Medulla oblongata (tissue), 1 donor: ENCODE data around the gene NRIP3.
A peak's percentile ranks its signal among the peaks of the same experiment; 100 is the strongest.
"Not testable (repeated sequence)": the region's sequence is repeated elsewhere in the genome, so short reads cannot be mapped to it uniquely, and the experiment has no call there.

Experiments used
- DNase-seq: peaks from one replicate; pipeline ENCODE4 v3.0.0-alpha.2; 2015; ENCODE audit errors: extremely low spot score

The NRIP3 gene

GRCh38 chr11:8973121-8973520 lies 30.7 kb downstream of the NRIP3 start:
- DNase-seq, result no peak

DNA sequence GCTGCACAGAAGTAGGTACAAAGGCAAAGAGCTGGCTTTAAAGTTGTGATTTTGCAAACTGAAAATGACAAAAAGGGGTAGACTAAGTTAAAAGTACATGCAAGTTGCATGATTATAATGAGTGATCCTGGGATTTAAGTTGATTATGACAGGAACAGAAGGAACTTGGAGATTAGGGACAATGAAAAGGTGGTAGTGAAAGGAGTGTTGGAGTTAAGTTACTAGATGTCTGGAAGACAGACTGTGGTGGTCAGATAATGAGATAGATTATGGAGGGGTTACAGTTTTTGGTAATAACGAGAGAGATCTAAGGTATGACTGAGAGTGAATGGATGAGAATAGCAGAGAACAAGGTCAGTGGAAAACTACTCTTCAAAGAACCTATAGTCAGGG lies 31.9 kb downstream of the NRIP3 start:
- no peak for DNase-seq

GRCh38 chr11:8971196-8971923 lies 32.4 kb downstream of the NRIP3 start:
- no peak for DNase-seq

DNA sequence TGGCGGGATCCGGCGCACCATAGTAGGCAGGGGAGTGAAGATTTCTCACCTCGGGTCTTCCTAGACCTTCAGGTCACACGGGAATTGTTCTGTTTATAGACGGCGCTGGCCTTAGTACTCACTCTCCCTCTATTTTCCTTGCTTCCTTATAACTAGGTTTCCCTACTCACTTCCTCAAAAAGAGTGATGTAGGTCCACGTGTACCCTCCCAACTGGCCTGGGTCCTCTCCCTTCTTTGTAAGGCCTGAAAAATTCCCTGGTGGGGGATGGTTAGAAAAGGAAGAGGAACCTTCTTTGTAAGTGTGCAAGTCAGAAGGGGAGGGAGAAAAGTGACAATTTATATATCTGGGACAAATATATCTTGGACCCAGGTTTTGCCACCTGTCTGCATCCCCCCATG lies 36.6 kb downstream of the NRIP3 start:
- DNase-seq, result no peak

DNA sequence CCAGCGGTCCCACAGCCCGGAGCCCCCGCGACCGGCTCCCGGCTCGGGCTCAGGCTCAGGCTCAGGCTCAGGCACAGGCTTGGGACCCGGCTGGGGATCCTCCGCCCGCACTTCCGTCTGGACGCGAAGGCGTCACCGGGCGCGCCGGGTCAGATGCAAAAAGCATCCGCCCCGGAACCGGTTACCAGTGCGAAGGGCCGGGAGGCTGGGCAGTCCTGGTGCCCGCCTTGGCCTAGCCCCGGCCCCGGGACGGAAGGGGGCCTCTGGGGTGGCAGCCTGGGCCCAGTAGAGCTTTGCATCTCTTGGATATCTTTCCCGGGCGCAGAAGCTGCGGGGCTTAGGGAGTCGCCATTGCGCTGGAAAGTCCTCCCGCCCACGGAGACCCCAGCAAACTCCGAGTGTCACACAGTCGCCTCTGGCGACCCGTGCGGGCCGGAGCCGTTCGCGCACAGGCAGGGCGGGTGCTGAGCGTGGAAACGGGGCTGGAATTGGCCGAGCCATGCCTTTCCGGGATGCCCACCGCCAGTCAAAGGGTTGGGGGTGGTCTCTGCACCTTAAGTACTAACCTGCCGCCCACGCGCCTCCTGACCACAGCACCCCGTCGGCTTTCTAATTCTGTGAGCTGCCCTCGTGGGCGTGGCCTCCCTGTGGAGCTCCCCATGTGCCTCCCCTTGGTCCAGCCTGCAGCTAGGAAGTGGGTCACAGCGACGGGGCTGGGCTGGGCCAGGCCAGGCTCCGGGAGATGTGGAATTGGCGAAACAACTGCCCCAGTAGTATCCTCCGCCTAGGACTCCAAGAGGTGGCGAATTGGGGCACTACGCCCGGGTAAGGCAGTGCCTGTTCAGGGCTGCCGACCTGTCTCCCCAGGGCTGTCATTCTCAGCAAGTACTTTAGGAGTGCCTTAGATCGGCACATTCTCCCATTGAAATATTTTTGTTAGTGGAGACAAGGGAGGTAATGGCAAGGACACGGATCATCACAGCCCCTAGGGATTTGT lies 39.2 kb downstream of the NRIP3 start, which contains the start of gene TMEM9B:
Gene TMEM9B (minus strand): TSS at position 119 of the 997 bp plus-strand sequence. CDS start 129 bp downstream, outside the sequence.
- DNase-seq, result peak; percentile 95

DNA sequence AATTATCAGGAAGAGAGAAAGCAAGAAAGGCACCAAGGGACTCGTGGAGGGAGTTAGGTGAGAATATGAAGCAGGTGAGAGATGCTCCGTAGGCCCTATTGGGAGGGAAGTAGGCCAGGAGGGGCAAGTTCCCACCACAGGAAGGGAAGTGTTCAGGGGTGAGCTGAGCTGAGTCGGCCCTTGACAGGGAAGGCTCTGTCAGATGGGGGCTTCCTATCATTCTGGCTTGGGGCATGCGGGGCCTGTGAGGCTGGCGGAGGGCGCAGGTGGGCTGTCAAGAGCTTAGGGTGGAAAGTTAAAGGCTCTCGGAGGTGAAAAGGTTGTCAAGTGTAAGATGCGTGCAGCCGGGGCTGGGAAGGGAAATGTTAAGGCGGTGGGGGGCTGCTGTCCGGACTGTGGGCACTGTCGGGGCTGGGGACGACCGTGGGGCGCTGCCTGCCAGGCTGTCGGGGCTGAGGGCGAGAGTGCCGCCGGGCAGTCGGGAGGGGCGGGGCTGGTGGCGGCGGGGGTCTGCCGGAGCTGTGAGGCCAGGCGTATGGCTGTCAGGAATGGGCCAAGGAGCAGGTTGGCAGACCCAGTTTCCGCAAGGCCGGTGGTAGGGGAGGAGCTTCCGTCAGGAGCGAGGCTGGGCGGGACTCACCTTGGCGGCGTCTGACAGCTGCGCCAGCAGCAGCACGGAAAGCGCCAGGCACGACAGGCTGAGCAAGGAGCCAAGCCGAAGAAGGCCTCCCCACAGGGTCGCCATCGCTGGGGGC lies 40.1 kb downstream of the NRIP3 start:
- peak; percentile 15 for DNase-seq

DNA sequence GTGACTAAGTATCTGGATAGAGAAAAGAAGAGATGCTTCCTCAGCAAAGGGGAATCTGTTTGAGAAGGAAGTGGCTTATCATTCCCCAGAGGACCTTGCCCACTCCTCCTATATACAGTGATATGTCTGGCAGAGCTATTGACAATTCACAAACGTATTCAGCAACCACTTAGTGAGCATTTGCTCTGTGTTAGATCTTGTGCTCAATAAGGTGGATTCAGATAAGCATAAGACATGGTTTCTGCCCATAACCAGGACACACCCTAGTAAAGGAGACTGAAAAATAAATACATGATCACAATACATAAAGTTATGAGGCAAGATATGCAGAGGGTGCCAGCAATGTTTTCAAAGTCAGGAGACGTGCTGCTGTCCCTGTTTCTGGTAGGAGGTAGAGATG lies 41.0 kb downstream of the NRIP3 start:
- no peak for DNase-seq

DNA sequence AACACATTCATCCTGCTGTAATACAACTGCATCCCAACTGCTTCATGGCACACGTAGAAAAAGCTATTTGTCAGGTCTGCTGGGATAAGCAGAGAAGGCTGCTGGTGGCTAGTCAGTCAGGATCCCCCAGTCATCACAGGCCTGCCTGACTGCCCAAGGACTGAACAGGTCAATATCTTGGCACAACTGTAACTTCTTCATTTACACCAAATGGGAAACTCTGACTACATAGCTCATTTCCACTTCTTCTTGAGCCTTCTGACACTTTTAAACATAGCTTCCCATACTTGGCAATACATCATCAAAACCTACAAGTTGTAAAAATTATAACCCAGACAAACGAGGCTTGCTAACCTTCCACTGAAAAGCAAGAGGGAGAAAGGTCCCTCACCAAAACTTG lies 42.4 kb downstream of the NRIP3 start:
- DNase-seq, result no peak

GRCh38 chr11:8959546-8960166 lies 44.1 kb downstream of the NRIP3 start:
- peak; percentile 80 for DNase-seq

GRCh38 chr11:8956860-8957259 lies 46.9 kb downstream of the NRIP3 start:
- DNase-seq, result no peak

DNA sequence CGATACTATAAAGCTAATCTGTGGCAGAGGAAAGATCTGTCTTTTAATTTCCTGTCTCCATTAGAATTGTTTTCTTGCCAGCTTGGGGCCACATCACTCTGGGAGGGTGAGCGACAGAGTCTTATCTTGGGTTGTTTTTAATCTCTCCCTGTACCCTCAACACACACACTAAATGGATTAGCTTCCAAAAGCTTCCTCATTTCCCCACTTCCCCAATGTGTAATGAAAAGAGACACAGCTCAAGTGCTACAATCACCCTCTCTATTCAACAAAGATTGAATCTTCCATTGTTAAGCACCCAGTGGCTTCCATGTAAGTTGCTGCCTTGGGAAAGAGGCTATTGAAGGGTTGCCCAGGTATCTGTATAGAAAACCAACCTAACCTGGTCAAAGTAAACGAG lies 54.9 kb downstream of the NRIP3 start:
- no peak for DNase-seq

DNA sequence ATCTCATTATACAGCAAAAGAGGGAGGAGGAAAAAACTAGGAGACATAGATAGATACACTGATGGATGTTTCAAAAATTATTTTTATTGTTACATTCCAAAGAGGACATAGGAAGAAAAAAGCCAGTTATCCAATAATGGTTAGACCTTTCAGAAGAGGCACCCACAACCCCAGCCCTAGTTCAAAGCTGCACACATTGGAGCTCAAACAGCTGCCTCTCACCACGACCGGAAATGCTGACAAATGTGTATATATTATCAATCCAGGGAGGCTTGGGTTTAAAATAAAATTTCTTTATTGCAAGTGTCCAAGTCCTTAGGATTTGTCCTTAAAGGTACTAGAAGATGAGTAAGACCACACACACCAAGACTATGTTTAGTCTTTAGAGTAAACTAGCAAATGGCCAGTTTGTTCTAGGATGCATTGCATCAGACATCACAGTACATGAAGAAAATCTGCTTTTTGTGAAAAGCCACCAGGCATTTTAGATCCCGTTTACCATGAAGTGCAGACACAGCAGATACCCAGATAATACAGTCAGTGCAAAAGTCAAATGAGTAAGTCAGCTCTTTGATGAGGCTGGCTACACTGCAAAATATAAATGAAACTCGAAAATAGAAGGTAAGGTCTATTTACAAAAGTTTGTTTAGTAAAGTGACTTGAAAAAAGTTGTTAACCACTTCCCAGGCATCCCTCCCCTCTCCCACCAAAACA lies 56.4 kb downstream of the NRIP3 start:
- DNase-seq, result no peak

DNA sequence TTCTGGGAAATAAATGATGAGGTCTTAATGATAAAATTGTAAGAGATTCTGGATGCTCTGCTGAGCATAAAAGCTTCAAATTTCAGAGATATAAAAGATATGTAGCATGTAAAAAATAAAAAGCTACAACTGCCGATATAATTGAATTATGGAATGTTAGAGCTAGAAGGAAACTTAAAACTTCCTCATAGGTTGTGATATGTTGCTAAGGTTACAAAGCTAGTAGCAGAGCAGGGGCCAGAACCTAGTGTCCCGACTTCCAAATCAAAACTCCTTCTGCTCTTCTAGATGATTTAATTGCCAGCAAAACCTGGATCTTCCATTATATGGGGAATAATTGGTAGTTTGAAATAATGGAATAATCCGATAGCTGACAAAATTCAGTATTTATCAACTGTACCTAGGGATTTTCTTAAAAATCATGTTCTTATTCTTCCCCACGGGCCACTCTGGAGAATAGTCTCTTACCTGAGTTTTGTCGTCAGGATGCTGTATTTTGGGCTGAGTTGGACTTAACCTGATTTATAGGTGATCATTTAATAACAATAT lies 61.2 kb downstream of the NRIP3 start, which contains the start of gene ASCL3:
Gene ASCL3 (minus strand): TSS at position 499 of the 549 bp plus-strand sequence. CDS start 4,855 bp downstream, outside the sequence.
- no peak for DNase-seq

- no peak for DNase-seq
These were observed 62.3 kb downstream of the NRIP3 start for GRCh38 chr11:8941341-8942103.

DNA sequence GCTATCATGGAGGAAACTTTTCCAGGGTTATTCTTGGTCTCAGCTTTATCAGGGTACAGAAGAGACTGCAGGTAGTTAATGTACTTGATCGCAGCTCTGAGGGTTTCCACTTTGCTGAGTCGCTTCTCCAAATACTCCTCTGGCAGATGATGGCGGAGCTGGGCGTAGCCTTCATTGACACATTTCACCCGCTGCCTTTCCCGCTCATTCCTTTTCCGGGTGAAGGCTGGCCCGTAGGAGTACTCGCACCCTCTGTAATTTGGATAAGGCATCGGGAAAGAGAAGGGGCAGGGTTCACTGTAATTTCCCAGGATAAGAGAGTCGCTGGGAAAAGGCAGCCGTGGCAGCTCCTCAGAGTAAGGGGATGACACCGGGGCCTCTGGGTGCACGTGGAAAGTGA lies 66.1 kb downstream of the NRIP3 start:
- no peak for DNase-seq

DNA sequence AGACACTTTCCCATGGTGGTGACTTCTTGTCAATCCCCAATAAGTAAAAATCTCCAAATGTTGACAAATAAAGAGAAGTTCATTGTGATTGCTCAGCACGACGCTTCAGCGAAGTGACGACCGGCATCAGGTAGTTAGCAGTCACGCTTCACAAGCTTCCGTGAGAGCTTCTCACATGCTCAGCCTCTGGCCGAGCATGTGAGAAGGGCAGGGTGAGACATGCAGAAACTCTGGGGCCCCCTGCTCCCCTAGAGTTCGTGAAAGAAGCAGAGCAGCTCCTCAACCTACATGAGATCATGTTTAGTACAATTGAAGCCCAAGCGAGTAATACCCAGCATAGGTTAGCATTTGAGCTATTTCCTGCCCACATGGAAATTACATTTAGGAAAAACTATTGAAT lies 66.6 kb downstream of the NRIP3 start:
- no peak for DNase-seq

DNA sequence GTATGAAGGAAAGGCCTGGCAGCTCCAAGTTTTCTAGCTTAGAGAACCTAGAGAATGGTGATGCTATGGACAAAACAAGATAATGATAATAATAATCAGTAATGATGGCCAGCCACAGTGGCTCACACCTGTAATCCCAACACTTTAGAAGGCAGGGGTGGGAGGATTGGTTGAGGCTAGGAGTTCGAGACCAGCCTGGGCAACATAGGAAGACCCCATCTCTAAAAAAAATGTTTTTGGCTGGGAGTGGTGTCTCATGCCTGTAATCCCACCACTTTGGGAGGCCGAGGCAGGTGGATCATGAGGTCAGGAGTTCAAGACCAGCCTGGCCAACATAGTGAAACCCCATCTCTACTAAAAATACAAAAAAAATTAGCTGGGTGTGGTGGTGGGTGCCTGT lies 68.0 kb downstream of the NRIP3 start:
- DNase-seq, result not testable (repeated sequence)

GRCh38 chr11:8934742-8935488 lies 68.9 kb downstream of the NRIP3 start:
- DNase-seq, result no peak

GRCh38 chr11:8933931-8934330 lies 69.9 kb downstream of the NRIP3 start:
- no peak for DNase-seq
